Mesendoderm (in vitro differentiated cells): Measurements from ENCODE around the gene FHL1.

ENCODE experiments used
- DNase-seq: peaks from one replicate; pipeline ENCODE4 v3.0.0; 2013
- H2AK5ac ChIP-seq: 2 replicates; pipeline ENCODE4 v1.6.1; 2013; ENCODE audit warnings: low read length, inconsistent platforms
- H2BK120ac ChIP-seq: 2 replicates; pipeline ENCODE4 v1.6.1; 2013; ENCODE audit warnings: low read depth, mild to moderate bottlenecking, low read length, moderate library complexity, mixed read lengths
- H2BK15ac ChIP-seq: replicated peaks from 2 replicates; pipeline ENCODE4 v1.6.1; 2013; ENCODE audit warnings: low read depth, mild to moderate bottlenecking, moderate library complexity
- H2BK5ac ChIP-seq: 2 replicates; pipeline ENCODE4 v1.6.1; 2013; ENCODE audit warnings: low read length, inconsistent platforms
- H3K18ac ChIP-seq: 2 replicates; pipeline ENCODE4 v1.6.1; 2013; ENCODE audit warnings: mild to moderate bottlenecking, low read length, mixed read lengths
- H3K23ac ChIP-seq: one replicate; pipeline ENCODE4 v1.6.1; 2013; ENCODE audit warnings: low read length
- H3K27ac ChIP-seq: 2 replicates; pipeline ENCODE4 v1.5.1; 2013; ENCODE audit warnings: low read depth, mild to moderate bottlenecking, inconsistent platforms, low read length, moderate library complexity
- H3K27me3 ChIP-seq: 2 replicates; pipeline ENCODE4 v1.6.1; 2013; ENCODE audit warnings: low read length, control low read depth, mild to moderate bottlenecking, inconsistent platforms; ENCODE audit not compliant: insufficient read depth, poor library complexity
- H3K36me3 ChIP-seq: 2 replicates; pipeline ENCODE4 v1.6.1; 2013; ENCODE audit warnings: low read length, inconsistent platforms; ENCODE audit not compliant: control insufficient read depth, insufficient read depth
- H3K4ac ChIP-seq: one replicate; pipeline ENCODE4 v1.6.1; 2013; ENCODE audit warnings: low read depth, mild to moderate bottlenecking, low read length, moderate library complexity
- H3K4me1 ChIP-seq: 2 replicates; pipeline ENCODE4 v1.6.1; 2013; ENCODE audit warnings: low read depth, low read length, inconsistent platforms; ENCODE audit not compliant: control insufficient read depth
- H3K4me2 ChIP-seq: 2 replicates; pipeline ENCODE4 v1.6.1; 2013; ENCODE audit warnings: low read length
- H3K4me3 ChIP-seq: 2 replicates; pipeline ENCODE4 v1.5.1; 2013; ENCODE audit warnings: mild to moderate bottlenecking, low read length
- H3K56ac ChIP-seq: one replicate; pipeline ENCODE4 v1.6.1; 2013; ENCODE audit warnings: low read length
- H3K79me1 ChIP-seq: 2 replicates; pipeline ENCODE4 v1.6.1; 2013; ENCODE audit warnings: low read length, inconsistent platforms
- H3K79me2 ChIP-seq: 2 replicates; pipeline ENCODE4 v1.6.1; 2013; ENCODE audit warnings: mild to moderate bottlenecking, low read length; ENCODE audit not compliant: control insufficient read depth, insufficient read depth
- H3K9ac ChIP-seq: 2 replicates; pipeline ENCODE4 v1.6.1; 2013; ENCODE audit warnings: low read length, inconsistent platforms
- H4K5ac ChIP-seq: one replicate; pipeline ENCODE4 v1.6.1; 2013; ENCODE audit warnings: low read length
- H4K8ac ChIP-seq: one replicate; pipeline ENCODE4 v1.6.1; 2013; ENCODE audit warnings: low read depth, mild to moderate bottlenecking, control low read depth, low read length, moderate library complexity
- WGBS: extraction: QIAGEN DNeasy Blood & Tissue Kit; methylation state at CpG from one replicate; pipeline ENCODE4 v1.1.7; 2013; ENCODE audit warnings: low lambda C conversion rate, missing lambda C conversion rate; ENCODE audit not compliant: insufficient coverage; ENCODE audit errors: extremely low coverage; 5-methylcytosine and 5-hydroxymethylcytosine counted together

Gene FHL1

DNA sequence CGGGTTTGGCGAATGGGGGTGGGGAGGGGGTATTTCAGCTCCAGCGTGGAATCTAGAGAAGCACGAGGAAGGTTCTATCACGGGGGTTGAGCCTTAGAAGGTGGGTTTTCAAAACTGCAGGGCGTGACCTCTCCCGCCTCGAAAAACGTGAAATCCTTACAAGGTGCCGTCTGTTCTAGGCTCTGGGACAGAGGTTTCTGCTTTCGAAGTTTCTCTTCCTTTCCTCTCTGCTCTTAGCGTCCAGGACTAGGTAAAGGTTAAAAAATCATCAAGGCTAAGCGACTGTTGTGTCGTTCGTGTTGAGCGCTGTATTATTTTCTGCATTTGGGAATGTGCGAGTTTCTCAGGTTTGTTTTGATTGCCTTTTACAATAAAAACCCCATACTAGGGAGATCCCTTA, 1.1 kb downstream of the FHL1 start:
- Histone ChIP-seq H3K4me3 (no peak overlapping the region), H2BK120ac (no peak overlapping the region), H4K5ac (no peak overlapping the region), H3K18ac (no peak overlapping the region), H3K4me1 (no peaks in the 10 kb centered on the region), H3K56ac (no peak overlapping the region), H3K36me3 (no peaks in the 10 kb centered on the region), H4K8ac (no peak overlapping the region), H3K27ac (no peak overlapping the region), H2AK5ac (no peak overlapping the region), H3K23ac (no peak overlapping the region), H2BK15ac (no peak overlapping the region), H3K27me3 (no peaks in the 10 kb centered on the region), H3K4ac (no peak overlapping the region), H3K9ac (no peak overlapping the region), H3K4me2 (peak overlapping the region; percentile 11), H2BK5ac (no peak overlapping the region), H3K79me2 (no peaks in the 10 kb centered on the region), H3K79me1 (no peaks in the 10 kb centered on the region)
- no CpG with 5 or more reads among the region's 17 CpGs for WGBS
- no peak for DNase-seq

GRCh38 chrX:136154998-136155397, 7.7 kb downstream of the FHL1 start:
- no peak overlapping the region for H3K18ac ChIP-seq
- no peak overlapping the region for H4K5ac ChIP-seq
- no peaks in the 10 kb centered on the region for H3K27me3 ChIP-seq
- no peak overlapping the region for H2BK120ac ChIP-seq
- no peak overlapping the region for H2AK5ac ChIP-seq
- DNase-seq: no peak
- no peak overlapping the region for H3K9ac ChIP-seq
- WGBS: no CpG with 5 or more reads among the region's 5 CpGs
- no peaks in the 10 kb centered on the region for H3K4me1 ChIP-seq
- no peak overlapping the region for H3K27ac ChIP-seq
- no peak overlapping the region for H3K23ac ChIP-seq
- no peak overlapping the region for H2BK5ac ChIP-seq
- no peaks in the 10 kb centered on the region for H3K79me2 ChIP-seq
- H2BK15ac ChIP-seq: no peak overlapping the region
- no peak overlapping the region for H4K8ac ChIP-seq
- no peaks in the 10 kb centered on the region for H3K36me3 ChIP-seq
- no peak overlapping the region for H3K56ac ChIP-seq
- no peak overlapping the region for H3K4ac ChIP-seq
- H3K4me2 ChIP-seq: no peak overlapping the region
- no peak overlapping the region for H3K4me3 ChIP-seq
- H3K79me1 ChIP-seq: no peaks in the 10 kb centered on the region

- no peak overlapping the region for H2BK5ac ChIP-seq
- H3K4me1 ChIP-seq: no peaks in the 10 kb centered on the region
- no peak overlapping the region for H3K4me3 ChIP-seq
- no peak overlapping the region for H2AK5ac ChIP-seq
- H2BK15ac ChIP-seq: no peak overlapping the region
- no peak overlapping the region for H4K8ac ChIP-seq
- WGBS: no CpG with 5 or more reads among the region's 5 CpGs
- no peak overlapping the region for H3K18ac ChIP-seq
- H3K27ac ChIP-seq: no peak overlapping the region
- no peak overlapping the region for H3K4ac ChIP-seq
- H3K4me2 ChIP-seq: no peak overlapping the region
- no peaks in the 10 kb centered on the region for H3K36me3 ChIP-seq
- H2BK120ac ChIP-seq: no peak overlapping the region
- H3K56ac ChIP-seq: no peak overlapping the region
- DNase-seq: no peak
- H3K79me2 ChIP-seq: no peaks in the 10 kb centered on the region
- no peak overlapping the region for H4K5ac ChIP-seq
- no peak overlapping the region for H3K9ac ChIP-seq
- no peak overlapping the region for H3K23ac ChIP-seq
- H3K27me3 ChIP-seq: no peaks in the 10 kb centered on the region
- no peaks in the 10 kb centered on the region for H3K79me1 ChIP-seq
Observed at GRCh38 chrX:136156560-136157117, 9.3 kb downstream of the FHL1 start.

GRCh38 chrX:136157187-136157586, 9.9 kb downstream of the FHL1 start:
- Histone ChIP-seq H3K36me3 (no peaks in the 10 kb centered on the region), H3K4ac (no peak overlapping the region), H3K4me2 (no peak overlapping the region), H3K4me1 (no peaks in the 10 kb centered on the region), H2BK5ac (no peak overlapping the region), H2BK15ac (no peak overlapping the region), H3K18ac (no peak overlapping the region), H3K27ac (no peak overlapping the region), H3K27me3 (no peaks in the 10 kb centered on the region), H2BK120ac (no peak overlapping the region), H3K4me3 (no peak overlapping the region), H3K79me1 (no peaks in the 10 kb centered on the region), H3K79me2 (no peaks in the 10 kb centered on the region), H2AK5ac (no peak overlapping the region), H4K8ac (no peak overlapping the region), H3K56ac (no peak overlapping the region), H3K23ac (no peak overlapping the region), H3K9ac (no peak overlapping the region), H4K5ac (no peak overlapping the region)
- DNase-seq: no peak
- no CpG with 5 or more reads among the region's 3 CpGs for WGBS

GRCh38 chrX:136158685-136159084, 11.4 kb downstream of the FHL1 start:
- Histone ChIP-seq H2BK15ac (no peak overlapping the region), H3K23ac (no peak overlapping the region), H3K4me1 (no peaks in the 10 kb centered on the region), H2BK5ac (no peak overlapping the region), H3K27me3 (no peaks in the 10 kb centered on the region), H3K18ac (no peak overlapping the region), H3K56ac (no peak overlapping the region), H2AK5ac (no peak overlapping the region), H3K4me3 (no peak overlapping the region), H2BK120ac (no peak overlapping the region), H3K4me2 (no peak overlapping the region), H4K5ac (no peak overlapping the region), H3K79me2 (no peaks in the 10 kb centered on the region), H3K27ac (no peak overlapping the region), H3K4ac (no peak overlapping the region), H3K36me3 (no peaks in the 10 kb centered on the region), H3K9ac (no peak overlapping the region), H4K8ac (no peak overlapping the region), H3K79me1 (no peaks in the 10 kb centered on the region)
- no peak for DNase-seq
- WGBS: no CpG with 5 or more reads among the region's 4 CpGs

GRCh38 chrX:136159611-136160025, 12.3 kb downstream of the FHL1 start:
- H3K56ac ChIP-seq: no peak overlapping the region
- H3K27ac ChIP-seq: no peak overlapping the region
- H3K18ac ChIP-seq: no peak overlapping the region
- no peak overlapping the region for H4K8ac ChIP-seq
- H3K4me2 ChIP-seq: no peak overlapping the region
- H3K9ac ChIP-seq: no peak overlapping the region
- H3K79me1 ChIP-seq: no peaks in the 10 kb centered on the region
- H2BK120ac ChIP-seq: no peak overlapping the region
- H3K4me3 ChIP-seq: no peak overlapping the region
- H2AK5ac ChIP-seq: no peak overlapping the region
- H3K27me3 ChIP-seq: no peaks in the 10 kb centered on the region
- H2BK5ac ChIP-seq: no peak overlapping the region
- no peaks in the 10 kb centered on the region for H3K4me1 ChIP-seq
- H2BK15ac ChIP-seq: no peak overlapping the region
- no peak overlapping the region for H4K5ac ChIP-seq
- H3K36me3 ChIP-seq: no peaks in the 10 kb centered on the region
- H3K23ac ChIP-seq: no peak overlapping the region
- WGBS: no CpG with 5 or more reads among the region's 2 CpGs
- no peak for DNase-seq
- no peak overlapping the region for H3K4ac ChIP-seq
- no peaks in the 10 kb centered on the region for H3K79me2 ChIP-seq
